GM12891 (cell line): ENCODE data around the gene TSHZ2.

Source experiments
- PAX5 ChIP-seq: IDR thresholded peaks from 2 replicates; pipeline ENCODE4 v1.6.1; 2011; ENCODE audit warnings: low read length, moderate library complexity, mild to moderate bottlenecking; ENCODE audit not compliant: insufficient read depth, severe bottlenecking
- POLR2A ChIP-seq: IDR thresholded peaks from 2 replicates; pipeline ENCODE4 v1.6.1; 2011; ENCODE audit warnings: low read depth, low read length, control low read depth
- POLR2AphosphoS5 ChIP-seq: IDR thresholded peaks from 2 replicates; pipeline ENCODE4 v1.6.1; 2011; ENCODE audit warnings: low read depth, low read length, control low read depth
- SPI1 ChIP-seq: IDR thresholded peaks from 2 replicates; pipeline ENCODE4 v1.6.1; 2011; ENCODE audit warnings: low read depth, low read length, control low read depth
- TAF1 ChIP-seq: IDR thresholded peaks from 2 replicates; pipeline ENCODE4 v1.6.1; 2011; ENCODE audit warnings: low read depth, low read length, control low read depth

GRCh38 chr20:52963131-52963530 is 9.0 kb upstream of the TSHZ2 start:
- no peak for TF ChIP-seq POLR2AphosphoS5
- no peak for TF ChIP-seq POLR2A
- TF ChIP-seq TAF1: no peak
- no peak for TF ChIP-seq PAX5
- no peak for TF ChIP-seq SPI1
